A673 (cell line): ENCODE results near the gene MESP1. TPM values are rescaled to one million over a fixed set of nuclear protein-coding genes. Genes with fewer than 3 reads are reported as not detected.

Experiments used
- BruUV-seq: library from RNA; stranded (reverse); fragments of 400-500 nt; replicated peaks from 2 replicates; lab custom pipeline; 2021; lab: Mats Ljungman, UMichigan
- CTCF ChIA-PET: fragments of 300-600 bp; sonication (Branson Sonifier 250); formaldehyde crosslinking; loops from one replicate; lab custom pipeline; 2022; ENCODE audit warnings: antibody characterized with exemption; lab: Charles Lee
- POLR2A ChIA-PET: fragments of 300-600 bp; sonication (Branson Sonifier 250); formaldehyde crosslinking; loops from one replicate; lab custom pipeline; 2022; ENCODE audit warnings: antibody characterized with exemption; ENCODE audit not compliant: low non-redundant PET; lab: Charles Lee
- DNase-seq: peaks from one replicate; pipeline ENCODE4 v3.0.0-alpha.2; 2015; ENCODE audit warnings: low spot score
- H3K27ac ChIP-seq: fragments of 200-600 bp; sonication (generic); 2 replicates; pipeline ENCODE4 v1.5.1; 2016; ENCODE audit warnings: mixed run types, low read depth, mild to moderate bottlenecking, mixed read lengths, antibody characterized with exemption, low read length; ENCODE audit not compliant: poor library complexity, severe bottlenecking
- H3K27me3 ChIP-seq: fragments of 200-600 bp; sonication (generic); replicated peaks from 2 replicates; pipeline ENCODE4 v1.6.1; 2017; ENCODE audit warnings: mixed run types, low read depth, mild to moderate bottlenecking, mixed read lengths, antibody characterized with exemption, low read length; ENCODE audit not compliant: insufficient read depth, poor library complexity
- H3K36me3 ChIP-seq: fragments of 200-600 bp; sonication (generic); 2 replicates; pipeline ENCODE4 v1.6.1; 2016; ENCODE audit warnings: mixed run types, mild to moderate bottlenecking, mixed read lengths, antibody characterized with exemption, low read length; ENCODE audit not compliant: insufficient read depth, poor library complexity, severe bottlenecking
- H3K4me1 ChIP-seq: fragments of 200-600 bp; sonication (generic); 2 replicates; pipeline ENCODE4 v1.6.1; 2017; ENCODE audit warnings: mixed run types, mild to moderate bottlenecking, mixed read lengths, antibody characterized with exemption, low read length; ENCODE audit not compliant: insufficient read depth, poor library complexity, severe bottlenecking
- H3K4me3 ChIP-seq: fragments of 200-600 bp; sonication (generic); 2 replicates; pipeline ENCODE4 v1.5.1; 2016; ENCODE audit warnings: low read depth, mixed run types, mild to moderate bottlenecking, mixed read lengths, low read length; ENCODE audit not compliant: poor library complexity, severe bottlenecking
- H3K9me3 ChIP-seq: fragments of 200-600 bp; sonication (generic); 2 replicates; pipeline ENCODE4 v1.6.1; 2016; ENCODE audit warnings: mixed run types, low read depth, mild to moderate bottlenecking, mixed read lengths, antibody characterized with exemption, low read length; ENCODE audit not compliant: poor library complexity, severe bottlenecking
- CTCF ChIP-seq: fragments of 300-800, 200-600 bp; sonication (generic); conservative IDR thresholded peaks from 2 replicates; pipeline ENCODE4 v1.5.1; 2017; ENCODE audit warnings: low read depth, mild to moderate bottlenecking, antibody characterized with exemption, low read length, moderate library complexity, mixed read lengths
- EZH2 ChIP-seq: fragments of 200-600 bp; sonication (generic); IDR thresholded peaks from 2 replicates; pipeline ENCODE4 v1.6.1; 2017; ENCODE audit warnings: borderline replicate concordance, low read depth, mild to moderate bottlenecking, mixed read lengths, antibody characterized with exemption, low read length; ENCODE audit not compliant: poor library complexity, severe bottlenecking
- intact Hi-C: fragments of 100-400 bp; cut with micrococcal nuclease; formaldehyde crosslinking; loops from one replicate; pipeline ENCODE4 v1.10.0; 2022; ENCODE audit not compliant: unreplicated experiment
- total RNA-seq: library from RNA; stranded (reverse); gene quantifications from 2 replicates; pipeline ENCODE4 v1.2.3, GENCODE V29; 2021

The MESP1 gene
- total RNA-seq, 1 experiment from 2014 or later: 6.5 TPM

DNA sequence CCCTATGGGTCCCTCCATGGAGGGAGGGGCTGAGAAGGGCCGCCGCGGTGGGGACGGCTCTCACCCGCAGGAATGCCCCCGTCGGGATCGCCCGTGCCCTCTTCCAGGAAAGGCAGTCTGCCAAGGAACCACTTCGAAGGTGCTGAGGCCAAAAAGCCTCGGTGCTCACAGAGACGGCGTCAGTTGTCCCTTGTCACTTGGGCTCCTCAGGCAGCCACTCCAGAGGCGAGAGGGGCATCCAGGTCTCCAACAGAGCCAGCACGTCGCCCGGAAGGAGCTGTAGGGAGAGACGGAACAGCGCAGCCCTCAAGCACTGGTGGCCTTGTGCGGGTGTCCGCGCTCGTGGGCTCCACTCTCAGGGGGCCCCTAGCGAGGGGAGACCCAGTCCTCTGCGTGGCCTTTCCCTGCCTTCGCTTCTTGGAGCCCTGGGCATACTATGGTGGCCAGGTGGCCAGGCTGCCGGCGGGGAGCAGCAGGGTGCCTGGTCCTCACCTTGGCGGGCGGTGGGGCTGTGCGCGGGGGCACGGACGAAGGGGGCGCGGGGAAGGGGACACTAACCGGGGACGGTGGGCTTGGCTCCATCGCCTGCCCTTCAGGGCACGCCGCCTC lies 994 bp downstream of the MESP1 start:
- intact Hi-C loops: loop anchor here (10.0 kb wide), 1 partner anchor 205 kb away; no protein-coding TSS in a partner anchor
- CTCF ChIA-PET: interaction anchor here (1.3 to 2.1 kb wide), 3 partner anchors 10 to 125 kb away, joined by 5 to 6 read pairs (median 5); no protein-coding TSS in a partner anchor
- DNase-seq: peak; percentile 17
- no peaks in the 10 kb centered on the region for H3K27me3 ChIP-seq
- H3K27ac ChIP-seq: peak overlapping the region; percentile 76
- TSS peak; percentile 72 for BruUV-seq
- POLR2A ChIA-PET: no interaction called here
- H3K4me3 ChIP-seq: peak overlapping the region; percentile 69
- H3K36me3 ChIP-seq: no peaks in the 10 kb centered on the region
- H3K4me1 ChIP-seq: peaks cover 10% of the 10 kb centered on the region
- no peaks in the 10 kb centered on the region for H3K9me3 ChIP-seq
- TF ChIP-seq EZH2 (no peak), CTCF (no peak)

- no TSS peak for BruUV-seq
- no peak for DNase-seq
- Histone ChIP-seq H3K27me3 (no peaks in the 10 kb centered on the region), H3K9me3 (no peaks in the 10 kb centered on the region), H3K27ac (no peak overlapping the region), H3K4me1 (peaks cover 10% of the 10 kb centered on the region), H3K4me3 (peak overlapping the region; percentile 69), H3K36me3 (no peaks in the 10 kb centered on the region)
- ChIA-PET CTCF (interaction anchor here (1.4 to 2.1 kb wide), 2 partner anchors 9 to 125 kb away, joined by 5 read pairs; no protein-coding TSS in a partner anchor), POLR2A (no interaction called here)
- TF ChIP-seq EZH2 (no peak), CTCF (no peak)
- intact Hi-C loops: no loop called here
Measured at GRCh38 chr15:89749526-89749925, 1.5 kb downstream of the MESP1 start.

DNA sequence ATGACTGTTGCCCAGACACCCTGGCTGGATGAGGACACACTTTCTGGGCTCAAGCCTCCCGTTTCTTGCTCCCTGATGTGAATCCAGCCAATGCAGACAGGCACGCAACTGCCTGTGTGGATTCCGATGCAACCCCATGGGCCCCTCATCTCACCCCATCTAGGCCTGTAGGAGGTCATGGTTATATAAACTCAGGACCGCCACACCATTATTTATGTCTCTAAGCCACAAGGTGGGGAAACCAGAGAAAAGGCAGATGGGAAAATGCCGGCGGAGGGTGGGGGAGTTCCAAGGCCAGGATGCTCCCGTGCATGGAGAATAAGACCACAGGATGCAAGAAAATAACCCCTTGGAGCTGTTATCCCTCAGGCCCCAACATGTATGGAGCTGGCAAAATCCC lies 2.0 kb downstream of the MESP1 start:
- intact Hi-C loops: no loop called here
- H3K27me3 ChIP-seq: no peaks in the 10 kb centered on the region
- H3K27ac ChIP-seq: no peak overlapping the region
- no peaks in the 10 kb centered on the region for H3K36me3 ChIP-seq
- no peak for DNase-seq
- ChIA-PET CTCF (interaction anchor here (1.4 to 2.1 kb wide), 2 partner anchors 9 to 126 kb away, joined by 5 read pairs; no protein-coding TSS in a partner anchor), POLR2A (no interaction called here)
- BruUV-seq: no TSS peak
- H3K9me3 ChIP-seq: no peaks in the 10 kb centered on the region
- no peak overlapping the region for H3K4me3 ChIP-seq
- peaks cover 10% of the 10 kb centered on the region for H3K4me1 ChIP-seq
- no peak for TF ChIP-seq CTCF
- TF ChIP-seq EZH2: no peak
